SW480 (cell line): ENCODE data around the gene ENTPD2.

Source experiments
- DNase-seq: peaks from one replicate; pipeline ENCODE4 v3.0.0-alpha.2; 2016; ENCODE audit warnings: low spot score

ENTPD2 gene

GRCh38 chr9:137030006-137030405 lies 23.9 kb downstream of the ENTPD2 start:
- DNase-seq: no peak

GRCh38 chr9:137029058-137029936 lies 24.6 kb downstream of the ENTPD2 start:
- peak; percentile 63 for DNase-seq

- DNase-seq: peak; percentile 68
Observed at GRCh38 chr9:137028263-137029057, 25.4 kb downstream of the ENTPD2 start.

GRCh38 chr9:137027369-137028262 lies 26.2 kb downstream of the ENTPD2 start, which contains the start of gene ABCA2:
TSS of gene ABCA2 (minus strand) at chr9:137028237. CDS start at chr9:137028140, 97 bp downstream.
- DNase-seq: peak; percentile 29

- DNase-seq: no peak
Observed at GRCh38 chr9:137026828-137027227, 27.0 kb downstream of the ENTPD2 start.

GRCh38 chr9:137026384-137026783 lies 27.5 kb downstream of the ENTPD2 start:
- DNase-seq: no peak

GRCh38 chr9:137025517-137025966 lies 28.3 kb downstream of the ENTPD2 start:
- DNase-seq: peak; percentile 83

GRCh38 chr9:137023583-137023991 lies 30.3 kb downstream of the ENTPD2 start:
- no peak for DNase-seq

- DNase-seq: no peak
Observed at GRCh38 chr9:137023157-137023556, 30.7 kb downstream of the ENTPD2 start.

GRCh38 chr9:137022662-137023008 lies 31.2 kb downstream of the ENTPD2 start:
- no peak for DNase-seq

GRCh38 chr9:137021979-137022661 lies 31.7 kb downstream of the ENTPD2 start:
- DNase-seq: peak; percentile 94

- no peak for DNase-seq
Observed at GRCh38 chr9:137021568-137021978, 32.3 kb downstream of the ENTPD2 start.

GRCh38 chr9:137020771-137021567 lies 32.9 kb downstream of the ENTPD2 start:
- no peak for DNase-seq

- DNase-seq: no peak
Observed at GRCh38 chr9:137019891-137020683, 33.8 kb downstream of the ENTPD2 start.

- no peak for DNase-seq
Observed at GRCh38 chr9:137018761-137019559, 34.9 kb downstream of the ENTPD2 start.

GRCh38 chr9:137017791-137018497 lies 35.9 kb downstream of the ENTPD2 start:
- DNase-seq: no peak

GRCh38 chr9:137017071-137017470 lies 36.8 kb downstream of the ENTPD2 start:
- DNase-seq: no peak

- no peak for DNase-seq
Observed at GRCh38 chr9:137016436-137016835, 37.4 kb downstream of the ENTPD2 start.
